Endometrial microvascular endothelial cells (primary cell): ENCODE data around the gene ZG16B. TPM values are rescaled to one million over a fixed set of nuclear protein-coding genes. Genes with fewer than 3 reads are reported as not detected.

Source experiments
- in situ Hi-C: cut with HindIII; loops from 2 replicates; pipeline ENCODE4 v1.10.0; 2017; ENCODE audit warnings: low sequenced_read_pairs, low pct_unique_long_range_greater_than_20kb; ENCODE audit errors: inconsistent ontology term
- total RNA-seq: library from RNA; depleted of rRNA; stranded (reverse); fragments of >200 nt; gene quantifications from one replicate; pipeline ENCODE4 v1.2.3, GENCODE V29; 2015; ENCODE audit errors: inconsistent ontology term

Gene ZG16B
- total RNA-seq, 1 donor from 2014 or later, result not detected

GRCh38 chr16:2803545-2804195 lies 26.4 kb upstream of the ZG16B start:
- in situ Hi-C loops, result no loop called here

- in situ Hi-C loops, result no loop called here
These were observed 25.4 kb upstream of the ZG16B start for GRCh38 chr16:2804728-2805127.

GRCh38 chr16:2806286-2806685 lies 23.8 kb upstream of the ZG16B start:
- in situ Hi-C loops, result no loop called here

GRCh38 chr16:2808181-2808580 lies 21.9 kb upstream of the ZG16B start:
- in situ Hi-C loops, result no loop called here

GRCh38 chr16:2809149-2809760 lies 20.8 kb upstream of the ZG16B start:
- in situ Hi-C loops, result no loop called here

- in situ Hi-C loops, result no loop called here
These were observed 19.5 kb upstream of the ZG16B start for GRCh38 chr16:2810651-2811050.

- in situ Hi-C loops, result no loop called here
These were observed 18.2 kb upstream of the ZG16B start for GRCh38 chr16:2811703-2812471.

- in situ Hi-C loops, result no loop called here
These were observed 16.3 kb upstream of the ZG16B start for GRCh38 chr16:2813771-2814221.

GRCh38 chr16:2814551-2815298 lies 15.4 kb upstream of the ZG16B start:
- in situ Hi-C loops, result no loop called here

GRCh38 chr16:2815299-2815771 lies 14.8 kb upstream of the ZG16B start:
- in situ Hi-C loops, result no loop called here

GRCh38 chr16:2816751-2817339 lies 13.3 kb upstream of the ZG16B start, which contains the start of gene PRSS21:
TSS of gene PRSS21 (plus strand) at chr16:2817237. CDS start at chr16:2817269, 32 bp downstream.
- in situ Hi-C loops, result no loop called here

GRCh38 chr16:2817340-2818271 lies 12.5 kb upstream of the ZG16B start:
- in situ Hi-C loops, result no loop called here

GRCh38 chr16:2818272-2818876 lies 11.7 kb upstream of the ZG16B start:
- in situ Hi-C loops, result no loop called here

GRCh38 chr16:2819179-2819938 lies 10.7 kb upstream of the ZG16B start:
- in situ Hi-C loops, result no loop called here

- in situ Hi-C loops, result no loop called here
These were observed 9.9 kb upstream of the ZG16B start for GRCh38 chr16:2819939-2820835.
